Motor neuron (in vitro differentiated cells): ENCODE results near the gene SNX5. TPM values are rescaled to one million over a fixed set of nuclear protein-coding genes. Genes with fewer than 3 reads are reported as not detected.

ENCODE experiments used
- ATAC-seq, 8 experiments: fragments of 200-7000 bp; cut with Tn5 transposase; replicated peaks in 6 of 8; 2 replicates each; pipeline ENCODE4 v1.8.0; 2021; ENCODE audit warnings: mild to moderate bottlenecking in 8 of 8, moderate library complexity in 8 of 8
- H3K27ac ChIP-seq, 2 donors: fragments of 250-450 bp; sonication (Bioruptor Pico); 2 replicates each; pipeline ENCODE4 v1.9.0; 2021; ENCODE audit warnings: antibody characterized with exemption in 2 of 2, mild to moderate bottlenecking in 2 of 2, moderate library complexity in 1 of 2
- H3K4me1 ChIP-seq, 2 donors: fragments of 250-450 bp; sonication (Bioruptor Pico); replicated peaks in 1 of 2; 2 replicates each; pipeline ENCODE4 v1.6.1; 2021; ENCODE audit warnings: antibody characterized with exemption in 2 of 2, mild to moderate bottlenecking in 2 of 2, moderate library complexity in 1 of 2
- H3K4me3 ChIP-seq, 5 donors: fragments of 250-450 bp; sonication (Bioruptor Pico); 2 replicates each; pipeline ENCODE4 v1.9.0; 2021; ENCODE audit warnings: antibody characterized with exemption in 5 of 5, mild to moderate bottlenecking in 5 of 5, moderate library complexity in 4 of 5
- WGBS, 10 experiments: fragments of 450-650 bp; shearing (Covaris generic); methylation state at CpG; one replicate each; pipeline ENCODE4 v1.0.0; 2022; 5-methylcytosine and 5-hydroxymethylcytosine counted together
- in situ Hi-C, 9 experiments: fragments of 400-800 bp; cut with MboI; loops; one replicate each; pipeline ENCODE4 v1.15.0; 2021; ENCODE audit warnings: low sequenced_read_pairs in 9 of 9, low pct_unique_long_range_greater_than_20kb in 2 of 9; ENCODE audit not compliant: unreplicated experiment in 9 of 9
- total RNA-seq, 8 experiments: library from RNA; unstranded; fragments of 300-600 nt; gene quantifications; 2 replicates each; pipeline versions ENCODE4 v1.2.3 to v1.2.4, GENCODE V29; 2022

SNX5 gene
- total RNA-seq, 8 experiments from 2014 or later, result 41.7 to 199 (median 73.8) TPM

DNA sequence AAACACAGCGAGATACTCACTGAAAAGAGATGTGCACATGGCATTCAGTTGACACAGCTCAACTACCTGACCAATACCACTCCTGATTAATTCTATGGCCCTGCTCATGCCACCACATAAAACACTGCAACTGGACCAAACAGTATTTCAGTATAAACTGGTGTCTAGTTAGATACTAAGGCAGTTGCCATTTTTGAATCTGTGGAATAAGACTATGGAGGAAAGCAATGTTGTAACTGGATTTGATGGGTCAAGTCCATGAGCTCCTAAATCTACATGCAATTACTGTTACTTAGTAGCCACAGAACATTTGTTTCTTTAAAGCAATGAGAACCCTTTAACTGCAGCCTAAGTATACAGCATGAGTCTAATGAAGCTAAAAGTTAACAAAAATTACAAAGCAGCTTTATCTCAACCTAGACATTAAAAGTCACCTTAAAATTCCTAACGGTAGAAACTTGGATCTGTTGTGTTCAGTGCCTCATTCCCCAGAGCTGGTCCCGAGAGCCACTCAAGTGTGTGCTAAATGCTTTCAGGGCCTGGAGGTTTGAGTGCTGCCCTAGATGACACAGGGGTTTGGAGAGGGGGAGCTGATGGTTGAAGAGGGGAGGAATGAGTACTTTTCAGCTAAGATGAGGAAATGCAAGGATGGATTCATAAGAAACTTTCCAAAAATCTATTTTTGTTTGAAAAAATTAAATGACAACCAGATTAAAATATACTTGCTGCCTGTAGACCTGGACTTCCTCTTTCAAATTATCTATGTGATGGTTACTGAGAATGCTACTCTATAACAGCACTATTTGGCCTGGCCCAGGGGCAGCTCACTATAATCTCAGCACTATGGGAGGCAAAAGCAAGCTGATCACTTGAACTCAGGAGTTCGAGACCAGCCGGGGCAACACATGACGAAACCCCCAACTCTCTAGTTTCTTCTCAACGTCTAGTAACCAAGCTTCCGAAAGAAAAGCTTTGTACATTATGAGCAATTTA is 15.6 kb downstream of the SNX5 start:
- in situ Hi-C loops, result loop anchor here in 1 of 9 experiments (25.0 kb wide), 1 partner anchor 291 kb away; no protein-coding TSS in a partner anchor
- no peak overlapping the region for H3K27ac ChIP-seq
- WGBS, 10 experiments, result 77 to 100% (median 92%) methylated on average over 1 to 8 of the region's 8 CpGs; no CpG with 5 or more reads in 1 of the 10 experiments

GRCh38 chr20:17951323-17951722 is 17.3 kb downstream of the SNX5 start:
- ATAC-seq, result no peak
- Histone ChIP-seq H3K4me1 (no peaks in the 10 kb centered on the region), H3K27ac (no peak overlapping the region), H3K4me3 (no peak overlapping the region)
- in situ Hi-C loops, result loop anchor here in 1 of 9 experiments (25.0 kb wide), 1 partner anchor 289 kb away; no protein-coding TSS in a partner anchor
- WGBS, 10 experiments, result 55 to 100% (median 98%) methylated on average over 1 to 2 of the region's 2 CpGs

More for the DNA sequence above, 15.6 kb downstream of the SNX5 start:
- no peak for ATAC-seq
- no peaks in the 10 kb centered on the region for H3K4me1 ChIP-seq
- no peak overlapping the region for H3K4me3 ChIP-seq

DNA sequence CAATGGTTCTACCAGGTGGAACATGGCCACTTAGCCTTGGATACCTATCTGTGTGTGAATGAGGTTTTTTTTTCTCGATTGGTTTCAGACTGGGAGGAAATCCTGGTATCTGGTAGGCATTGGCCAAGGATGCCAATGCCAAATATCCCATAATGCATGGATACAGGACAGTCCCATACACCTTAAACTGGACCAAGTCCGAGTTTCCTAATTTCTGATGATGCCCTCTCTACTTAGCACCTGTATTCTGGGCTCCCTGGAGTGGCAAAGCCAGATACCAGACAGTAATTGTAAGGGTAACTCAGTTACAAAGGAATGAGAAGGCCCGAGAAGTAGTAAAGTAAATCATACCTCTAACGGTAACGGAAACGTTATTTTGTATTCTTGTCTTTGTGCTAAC is 17.9 kb downstream of the SNX5 start:
- no peak for ATAC-seq
- H3K27ac ChIP-seq, result no peak overlapping the region

DNA sequence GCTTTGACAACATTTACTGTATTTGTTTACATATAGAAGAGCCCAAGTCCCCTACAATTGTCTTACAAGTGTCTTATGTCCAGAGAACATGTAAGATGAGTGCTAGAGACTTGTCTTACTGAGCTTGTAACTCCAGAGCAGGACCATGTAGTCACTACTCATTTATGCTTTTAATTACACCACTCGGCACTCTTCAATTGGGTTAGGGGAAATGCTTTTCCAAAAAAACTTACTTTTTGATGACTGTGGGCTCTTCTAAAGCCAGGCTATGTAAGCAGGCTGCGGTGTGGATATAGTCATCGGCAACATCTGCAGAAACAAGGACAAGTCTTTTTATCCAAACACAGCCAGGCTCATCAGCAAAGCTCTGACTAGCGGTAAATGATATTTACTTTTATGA is 18.7 kb downstream of the SNX5 start:
- 94 to 100% (median 100%) methylated on average over 1 to 4 of the region's 4 CpGs; no CpG with 5 or more reads in 2 of the 10 experiments for WGBS, 10 experiments
- no peaks in the 10 kb centered on the region for H3K4me1 ChIP-seq
- H3K4me3 ChIP-seq, result no peak overlapping the region
- no peak for ATAC-seq
- H3K27ac ChIP-seq, result no peak overlapping the region
- in situ Hi-C loops, result loop anchor here in 3 of 9 experiments (25.0 kb wide), 3 partner anchors 87 to 438 kb away; no protein-coding TSS in a partner anchor

More for the DNA sequence above, 17.9 kb downstream of the SNX5 start:
- in situ Hi-C loops, result loop anchor here in 1 of 9 experiments (25.0 kb wide), 1 partner anchor 288 kb away; no protein-coding TSS in a partner anchor
- no peak overlapping the region for H3K4me3 ChIP-seq
- no peaks in the 10 kb centered on the region for H3K4me1 ChIP-seq
- 67 to 100% (median 96%) methylated on average over 2 to 6 of the region's 6 CpGs; no CpG with 5 or more reads in 1 of the 10 experiments for WGBS, 10 experiments

GRCh38 chr20:17948442-17948841 is 20.2 kb downstream of the SNX5 start:
- Histone ChIP-seq H3K4me3 (no peak overlapping the region), H3K4me1 (no peaks in the 10 kb centered on the region), H3K27ac (no peak overlapping the region)
- WGBS, 10 experiments, result 94 to 100% (median 100%) methylated on average over 1 to 2 of the region's 2 CpGs; no CpG with 5 or more reads in 1 of the 10 experiments
- no peak for ATAC-seq
- in situ Hi-C loops, result loop anchor here in 2 of 9 experiments (25.0 kb wide), 2 partner anchors 89 to 436 kb away; no protein-coding TSS in a partner anchor

- no peak overlapping the region for H3K4me3 ChIP-seq
- no peak overlapping the region for H3K27ac ChIP-seq
- ATAC-seq, result no peak
- WGBS, 10 experiments, result 76 to 100% (median 91%) methylated on average over 1 to 5 of the region's 5 CpGs
- no peaks in the 10 kb centered on the region for H3K4me1 ChIP-seq
- in situ Hi-C loops, result loop anchor here in 2 of 9 experiments (25.0 kb wide), 2 partner anchors 90 to 435 kb away; no protein-coding TSS in a partner anchor
Observed at GRCh38 chr20:17947474-17947815, 21.1 kb downstream of the SNX5 start.

DNA sequence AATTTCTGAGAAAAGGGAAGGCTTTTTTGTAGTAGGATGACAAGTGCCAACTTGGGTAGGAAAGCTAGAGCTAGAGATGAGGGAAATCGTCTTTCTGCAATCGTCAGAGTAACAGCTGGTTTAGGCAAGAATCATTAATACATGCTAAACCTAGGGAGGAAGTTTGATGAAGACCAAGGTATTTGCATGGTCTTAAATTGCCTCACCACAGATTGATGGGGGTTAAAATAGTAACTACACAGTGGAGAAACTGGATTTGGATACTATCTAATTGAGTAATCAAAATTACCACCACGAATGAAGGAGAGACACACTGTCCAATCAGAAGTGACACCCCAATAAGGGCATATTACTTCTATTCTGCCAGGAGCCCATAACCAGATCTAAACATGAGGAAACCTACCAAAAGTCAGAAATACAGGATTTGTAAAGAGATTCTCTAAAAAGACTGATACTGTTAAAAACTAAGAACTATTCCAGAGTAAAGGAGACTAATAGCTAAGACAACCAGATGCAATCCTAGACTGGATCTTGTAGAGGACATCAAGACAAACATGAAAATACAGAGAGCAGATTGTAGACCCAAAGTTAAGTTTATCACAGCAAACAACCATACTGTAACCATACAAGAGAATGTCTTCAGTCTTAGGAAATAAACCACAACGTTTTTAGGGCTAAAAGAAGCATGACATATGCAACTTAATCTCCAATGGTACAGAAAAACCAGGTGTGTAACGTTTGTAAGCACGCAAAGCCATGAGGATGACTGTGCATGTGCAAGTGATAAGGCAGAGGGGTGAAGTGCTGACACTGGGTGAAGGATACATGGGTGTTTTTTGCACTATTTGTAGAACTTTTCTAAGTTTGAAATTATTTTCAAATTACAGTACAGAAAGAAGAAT is 21.8 kb downstream of the SNX5 start:
- Histone ChIP-seq H3K4me1 (no peaks in the 10 kb centered on the region), H3K4me3 (no peak overlapping the region), H3K27ac (no peak overlapping the region)
- 0 to 100% (median 88%) methylated on average over 1 to 6 of the region's 6 CpGs; no CpG with 5 or more reads in 1 of the 10 experiments for WGBS, 10 experiments
- in situ Hi-C loops, result loop anchor here in 2 of 9 experiments (25.0 kb wide), 2 partner anchors 90 to 435 kb away; no protein-coding TSS in a partner anchor
- no peak for ATAC-seq

DNA sequence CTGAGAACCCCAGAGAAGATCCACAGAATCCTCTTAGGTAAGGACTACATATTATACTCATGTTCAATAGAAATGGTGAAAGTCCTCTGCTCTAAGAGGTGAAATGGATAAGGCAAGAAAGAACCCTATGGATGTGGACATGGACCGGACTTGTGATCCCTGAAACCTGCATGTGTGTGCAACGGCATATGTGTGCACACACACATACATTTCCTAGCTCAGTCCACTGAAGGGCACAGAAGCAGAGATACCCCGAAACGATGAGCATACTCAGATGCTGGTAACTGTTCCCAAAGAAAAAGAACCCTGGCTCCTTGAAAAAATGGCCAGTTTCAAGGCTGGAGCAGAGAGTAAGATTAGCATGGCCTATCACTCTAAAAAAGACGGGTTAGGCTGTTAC is 22.6 kb downstream of the SNX5 start:
- in situ Hi-C loops, result loop anchor here in 2 of 9 experiments (25.0 kb wide), 2 partner anchors 91 to 434 kb away; no protein-coding TSS in a partner anchor
- Histone ChIP-seq H3K4me3 (no peak overlapping the region), H3K4me1 (no peaks in the 10 kb centered on the region), H3K27ac (no peak overlapping the region)
- WGBS, 10 experiments, result 90 to 100% (median 100%) methylated on average over 1 to 5 of the region's 5 CpGs; no CpG with 5 or more reads in 3 of the 10 experiments
- ATAC-seq, result no peak

GRCh38 chr20:17944854-17945474 is 23.6 kb downstream of the SNX5 start:
- Histone ChIP-seq H3K27ac (no peak overlapping the region), H3K4me3 (no peak overlapping the region), H3K4me1 (no peaks in the 10 kb centered on the region)
- 83 to 100% (median 100%) methylated on average over 1 to 3 of the region's 4 CpGs for WGBS, 10 experiments
- in situ Hi-C loops, result loop anchor here in 2 of 9 experiments (25.0 kb wide), 2 partner anchors 92 to 433 kb away; no protein-coding TSS in a partner anchor
- ATAC-seq, result no peak

- 0 to 64% (median 41%) methylated on average over 1 to 3 of the region's 3 CpGs; no CpG with 5 or more reads in 2 of the 10 experiments for WGBS, 10 experiments
- Histone ChIP-seq H3K4me1 (peaks cover 0 to 5% of the 10 kb centered on the region in 2 donors), H3K27ac (no peak overlapping the region), H3K4me3 (no peak overlapping the region)
- peak in 2 of 8 experiments; percentile 13 to 17 for ATAC-seq
- in situ Hi-C loops, result loop anchor here in 2 of 9 experiments (25.0 kb wide), 2 partner anchors 94 to 431 kb away; no protein-coding TSS in a partner anchor
Observed at GRCh38 chr20:17943343-17943742, 25.3 kb downstream of the SNX5 start.

DNA sequence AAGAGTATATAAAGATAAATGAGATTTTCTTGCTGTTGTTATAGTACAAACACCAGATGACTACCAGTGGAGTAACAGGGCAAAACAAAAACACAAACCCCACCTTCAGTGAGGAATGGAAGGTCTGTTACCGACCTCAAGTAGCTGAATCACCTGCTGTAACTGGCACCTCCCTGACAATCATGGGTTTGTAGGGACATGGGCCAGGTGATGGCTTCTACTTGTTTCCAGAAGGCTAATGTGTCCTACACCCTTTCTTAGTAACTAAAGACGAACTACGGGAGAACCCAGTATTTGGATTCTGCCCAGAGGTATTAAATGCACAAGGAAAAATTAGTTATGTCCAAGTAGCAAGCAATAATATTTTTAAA is 26.8 kb downstream of the SNX5 start:
- in situ Hi-C loops, result loop anchor here in 2 of 9 experiments (25.0 kb wide), 2 partner anchors 95 to 430 kb away; no protein-coding TSS in a partner anchor
- Histone ChIP-seq H3K4me1 (peaks cover 6 to 14% of the 10 kb centered on the region in 2 donors), H3K4me3 (no peak overlapping the region), H3K27ac (no peak overlapping the region)
- ATAC-seq, result no peak
- 60 to 100% (median 88%) methylated on average over 2 to 3 of the region's 3 CpGs; no CpG with 5 or more reads in 2 of the 10 experiments for WGBS, 10 experiments
